HG03520 (cell line): ENCODE data around the gene CCT6B.
"Not testable (repeated sequence)": the region's sequence is repeated elsewhere in the genome, so short reads cannot be mapped to it uniquely, and the experiment has no call there.

ENCODE experiments used
- ATAC-seq: cut with Tn5 transposase; IDR thresholded peaks from one replicate; pipeline ENCODE4 v1.9.1; 2021; ENCODE audit warnings: mild to moderate bottlenecking, moderate library complexity; ENCODE audit not compliant: unreplicated experiment

CCT6B gene

GRCh38 chr17:34980681-34981537 lies 19.6 kb upstream of the CCT6B start:
- ATAC-seq = peak; percentile 72

GRCh38 chr17:34980353-34980680 lies 19.1 kb upstream of the CCT6B start, which contains the start of gene LIG3:
Gene LIG3 (plus strand): TSS chr17:34980512. CDS start chr17:34983006, 2,494 bp downstream.
- peak; percentile 88 for ATAC-seq

GRCh38 chr17:34979650-34980352 lies 18.5 kb upstream of the CCT6B start:
- no peak for ATAC-seq

- ATAC-seq = no peak
These were observed 17.9 kb upstream of the CCT6B start for GRCh38 chr17:34979153-34979552.

- no peak for ATAC-seq
These were observed 13.8 kb upstream of the CCT6B start for GRCh38 chr17:34974794-34975785.

- no peak for ATAC-seq
These were observed 12.9 kb upstream of the CCT6B start for GRCh38 chr17:34974179-34974578.

GRCh38 chr17:34958438-34958837 lies 2.8 kb downstream of the CCT6B start:
- no peak for ATAC-seq

GRCh38 chr17:34950780-34951179 lies 10.5 kb downstream of the CCT6B start:
- ATAC-seq = not testable (repeated sequence)

GRCh38 chr17:34930283-34930682 lies 31.0 kb downstream of the CCT6B start:
- no peak for ATAC-seq

GRCh38 chr17:34926661-34927060 lies 34.6 kb downstream of the CCT6B start:
- no peak for ATAC-seq

- no peak for ATAC-seq
These were observed 40.6 kb downstream of the CCT6B start for GRCh38 chr17:34920676-34921075.

GRCh38 chr17:34917381-34917780 lies 43.9 kb downstream of the CCT6B start:
- no peak for ATAC-seq

GRCh38 chr17:34916120-34916519 lies 45.1 kb downstream of the CCT6B start:
- no peak for ATAC-seq

- no peak for ATAC-seq
These were observed 48.3 kb downstream of the CCT6B start for GRCh38 chr17:34913001-34913400.

- ATAC-seq = no peak
These were observed 52.2 kb downstream of the CCT6B start for GRCh38 chr17:34909040-34909439.

- ATAC-seq = no peak
These were observed 58.3 kb downstream of the CCT6B start for GRCh38 chr17:34902831-34903547.

GRCh38 chr17:34899643-34900291 lies 61.5 kb downstream of the CCT6B start:
- no peak for ATAC-seq

- no peak for ATAC-seq
These were observed 65.9 kb downstream of the CCT6B start for GRCh38 chr17:34895383-34895782.

GRCh38 chr17:34894964-34895363 lies 66.3 kb downstream of the CCT6B start:
- no peak for ATAC-seq
